Measurements from ENCODE around the gene P2RX6.

P2RX6 gene

DNA sequence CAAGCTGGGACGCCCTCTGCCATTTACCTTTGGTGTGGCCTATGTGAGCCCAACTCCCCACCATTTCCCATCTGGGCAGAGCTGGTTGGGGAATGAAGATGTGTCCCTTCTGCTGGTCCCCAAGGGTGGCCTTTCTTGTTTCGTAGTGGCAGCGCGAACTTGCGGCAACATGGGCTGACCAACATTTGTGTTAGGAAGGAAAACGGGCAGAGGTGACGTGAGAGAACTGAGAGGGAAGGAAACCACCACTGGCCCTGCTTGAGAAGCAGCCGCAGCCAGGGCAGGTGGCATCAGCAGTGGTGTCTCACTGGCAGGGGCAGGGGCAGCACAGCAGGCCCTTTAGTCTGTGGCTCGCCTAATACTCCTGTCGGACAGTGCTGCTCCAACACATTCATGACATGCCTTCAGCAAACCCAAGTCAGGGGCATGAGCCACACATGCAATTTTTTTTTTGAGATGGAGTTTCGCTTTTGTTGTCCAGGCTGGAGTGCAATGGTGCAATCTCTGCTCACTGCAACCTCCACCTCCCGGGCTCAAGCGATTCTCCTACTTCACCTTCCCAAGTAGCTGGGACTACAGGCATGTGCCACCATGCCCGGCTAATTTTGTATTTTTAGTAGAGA, 60.7 kb downstream of the P2RX6 start:
- no peak for DNase-seq (ENCODE audit: low read depth)

- DNase-seq (ENCODE audit: low read depth): no peak
Observed at GRCh38 chr22:21076912-21077625, 62.1 kb downstream of the P2RX6 start.
